Measurements from ENCODE around the gene WRAP73. TPM values are rescaled to one million over a fixed set of nuclear protein-coding genes. Genes with fewer than 3 reads are reported as not detected.

The WRAP73 gene
- total RNA-seq, 1 donor from 2014 or later: 14.4 TPM

DNA sequence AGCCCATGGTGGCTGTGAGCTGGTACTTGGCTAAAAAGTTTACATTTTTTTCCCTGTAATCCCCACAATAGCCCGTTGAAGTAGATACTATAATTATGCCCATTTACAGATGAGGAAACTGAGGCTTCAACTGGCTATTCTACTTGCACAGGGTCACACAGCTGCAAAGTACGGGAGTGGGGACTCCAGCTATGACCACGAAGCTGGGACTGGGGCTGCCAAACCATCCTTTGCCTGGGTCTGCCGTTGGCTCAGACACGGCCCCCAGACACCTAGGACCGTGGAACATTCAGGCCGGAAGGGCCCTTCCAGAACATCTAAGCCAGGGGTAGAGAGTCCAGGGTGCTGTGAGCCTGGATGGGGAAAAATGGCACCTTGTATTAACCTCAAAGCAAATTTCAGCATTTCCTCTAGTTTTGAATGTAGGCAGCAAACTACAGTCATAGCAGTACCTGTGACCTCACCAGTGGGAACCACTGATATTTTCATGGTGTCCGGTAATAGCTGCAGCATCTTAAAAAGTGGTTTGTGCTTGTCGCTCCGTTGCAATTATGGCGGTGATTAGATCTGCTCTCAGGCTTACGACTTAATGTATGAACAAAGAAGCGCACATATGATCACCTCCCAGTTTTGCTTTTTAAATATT is 6.7 kb upstream of the WRAP73 start:
- H3K9me3 ChIP-seq: no peaks in the 10 kb centered on the region
- H3K36me3 ChIP-seq: no peaks in the 10 kb centered on the region
- H3K4me3 ChIP-seq: no peak overlapping the region
- H3K27me3 ChIP-seq: peaks cover 15% of the 10 kb centered on the region
- TF ChIP-seq, protein P1, sequence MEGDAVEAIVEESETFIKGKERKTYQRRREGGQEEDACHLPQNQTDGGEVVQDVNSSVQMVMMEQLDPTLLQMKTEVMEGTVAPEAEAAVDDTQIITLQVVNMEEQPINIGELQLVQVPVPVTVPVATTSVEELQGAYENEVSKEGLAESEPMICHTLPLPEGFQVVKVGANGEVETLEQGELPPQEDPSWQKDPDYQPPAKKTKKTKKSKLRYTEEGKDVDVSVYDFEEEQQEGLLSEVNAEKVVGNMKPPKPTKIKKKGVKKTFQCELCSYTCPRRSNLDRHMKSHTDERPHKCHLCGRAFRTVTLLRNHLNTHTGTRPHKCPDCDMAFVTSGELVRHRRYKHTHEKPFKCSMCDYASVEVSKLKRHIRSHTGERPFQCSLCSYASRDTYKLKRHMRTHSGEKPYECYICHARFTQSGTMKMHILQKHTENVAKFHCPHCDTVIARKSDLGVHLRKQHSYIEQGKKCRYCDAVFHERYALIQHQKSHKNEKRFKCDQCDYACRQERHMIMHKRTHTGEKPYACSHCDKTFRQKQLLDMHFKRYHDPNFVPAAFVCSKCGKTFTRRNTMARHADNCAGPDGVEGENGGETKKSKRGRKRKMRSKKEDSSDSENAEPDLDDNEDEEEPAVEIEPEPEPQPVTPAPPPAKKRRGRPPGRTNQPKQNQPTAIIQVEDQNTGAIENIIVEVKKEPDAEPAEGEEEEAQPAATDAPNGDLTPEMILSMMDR (IDR thresholded peaks at IDR 0.05): no peak
- H3K27ac ChIP-seq: no peak overlapping the region
- DNase-seq (ENCODE audit: low spot score in 2 of 2): no peak
- peaks cover 3 to 12% of the 10 kb centered on the region in 2 donors for H3K4me1 ChIP-seq
- intact Hi-C loops (cut with DNase I): no loop called here

DNA sequence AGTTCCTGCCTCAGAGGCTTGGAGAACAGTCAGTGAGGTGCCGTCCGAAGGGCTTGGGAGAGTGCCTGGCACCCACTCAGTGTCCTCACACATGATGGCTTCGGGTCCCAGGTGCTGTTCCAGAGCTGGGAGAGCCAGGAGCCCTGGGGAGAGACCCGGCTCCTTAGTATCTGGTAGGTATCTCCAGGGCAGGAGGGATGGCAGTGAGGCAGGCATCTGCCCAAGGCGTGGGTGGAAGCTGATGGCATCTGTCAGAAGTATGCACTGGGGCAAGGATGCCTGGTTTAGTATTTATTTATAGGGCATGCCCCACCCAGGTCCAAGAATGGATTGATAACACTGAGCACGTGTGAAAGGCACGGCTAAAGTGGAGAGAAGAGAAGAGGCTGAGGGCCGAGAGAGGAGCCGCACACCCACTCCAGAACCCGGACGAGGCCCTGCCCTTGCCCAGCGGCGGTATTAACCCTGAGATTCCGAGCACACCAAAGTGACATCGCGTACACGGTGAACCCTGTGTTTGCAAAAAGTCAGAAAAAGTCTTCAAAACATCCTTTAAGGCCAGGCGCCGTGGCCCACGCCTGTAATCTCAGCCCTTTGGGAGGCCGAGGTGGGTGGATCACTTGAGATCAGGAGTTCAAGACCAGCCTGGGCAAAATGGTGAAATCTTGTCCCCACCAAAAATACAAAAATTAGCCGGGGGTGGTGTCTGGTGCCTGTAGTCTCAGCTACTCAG is 4.8 kb upstream of the WRAP73 start:
- Histone ChIP-seq H3K9me3 (no peaks in the 10 kb centered on the region), H3K27ac (no peak overlapping the region), H3K27me3 (peaks cover 27% of the 10 kb centered on the region), H3K36me3 (no peaks in the 10 kb centered on the region), H3K4me1 (peaks cover 3 to 28% of the 10 kb centered on the region in 2 donors), H3K4me3 (no peak overlapping the region)
- TF ChIP-seq, protein P1 (IDR thresholded peaks at IDR 0.05): no peak
- no peak for DNase-seq (ENCODE audit: low spot score in 2 of 2)
- intact Hi-C loops (cut with DNase I): no loop called here

DNA sequence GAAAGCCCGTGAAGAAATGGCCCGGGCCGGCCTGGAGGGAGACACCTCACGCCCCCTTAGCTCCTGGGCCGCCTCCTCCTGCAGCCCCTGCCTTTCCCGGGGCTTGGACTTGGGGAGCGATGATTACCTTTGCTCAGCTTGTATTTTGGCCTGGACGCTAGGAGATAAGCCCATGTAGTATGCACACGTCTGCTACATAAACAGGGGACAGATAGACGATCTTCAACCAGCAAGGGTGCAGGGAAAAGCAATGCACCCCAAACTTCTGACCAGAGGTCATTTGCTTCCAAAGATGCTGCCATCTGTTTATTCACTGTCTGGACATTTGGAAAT is 3.3 kb upstream of the WRAP73 start:
- no peak for DNase-seq (ENCODE audit: low spot score in 2 of 2)
- Histone ChIP-seq H3K4me1 (peaks cover 6 to 34% of the 10 kb centered on the region in 2 donors), H3K9me3 (no peaks in the 10 kb centered on the region), H3K36me3 (no peaks in the 10 kb centered on the region), H3K27ac (no peak overlapping the region), H3K27me3 (peaks cover 27% of the 10 kb centered on the region), H3K4me3 (no peak overlapping the region)
- intact Hi-C loops (cut with DNase I): no loop called here
- TF ChIP-seq, protein P1 (IDR thresholded peaks at IDR 0.05): no peak

DNA sequence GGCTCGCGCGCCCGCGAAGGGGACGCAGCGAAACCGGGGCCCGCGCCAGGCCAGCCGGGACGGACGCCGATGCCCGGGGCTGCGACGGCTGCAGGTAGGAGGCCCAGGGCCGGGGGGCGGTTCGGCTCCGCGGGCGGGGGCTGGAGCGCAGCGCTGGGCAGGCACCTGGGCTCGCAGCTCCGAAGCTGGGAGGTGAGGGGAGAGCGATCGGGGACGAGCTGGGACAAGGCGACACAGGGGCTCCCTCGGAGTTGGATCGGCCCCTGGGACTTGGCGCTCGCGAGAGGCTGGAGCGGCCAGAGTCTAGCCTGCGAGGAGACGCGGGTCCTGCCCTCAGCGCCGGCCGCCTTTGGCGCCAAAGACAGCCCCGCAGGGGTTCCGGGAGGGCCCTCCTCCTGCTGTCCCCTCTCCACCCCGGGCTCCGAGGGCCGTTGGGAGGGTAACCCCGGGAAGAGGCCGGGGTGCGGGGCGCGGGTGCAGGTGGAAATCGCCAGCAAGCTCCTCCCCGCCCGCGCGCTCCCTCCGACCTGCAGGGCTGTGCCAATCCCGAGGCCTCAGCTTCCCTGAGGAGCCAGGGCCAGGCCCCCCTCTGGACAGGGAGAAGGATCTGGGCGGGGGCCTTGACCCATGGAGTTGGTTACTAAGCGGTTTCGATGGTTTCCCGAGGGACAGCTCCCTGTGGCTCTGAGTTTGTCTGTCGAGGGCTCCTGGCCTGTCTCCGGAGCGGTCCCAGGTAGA is 2.8 kb upstream of the WRAP73 start:
- Histone ChIP-seq H3K4me3 (peak overlapping the region; percentile 51 to 81), H3K9me3 (no peaks in the 10 kb centered on the region), H3K36me3 (no peaks in the 10 kb centered on the region), H3K27me3 (peaks cover 27% of the 10 kb centered on the region), H3K27ac (no peak overlapping the region), H3K4me1 (peaks cover 6 to 34% of the 10 kb centered on the region in 2 donors)
- DNase-seq (ENCODE audit: low spot score in 2 of 2): no peak
- TF ChIP-seq, protein P1 (IDR thresholded peaks at IDR 0.05): no peak
- intact Hi-C loops (cut with DNase I): no loop called here

DNA sequence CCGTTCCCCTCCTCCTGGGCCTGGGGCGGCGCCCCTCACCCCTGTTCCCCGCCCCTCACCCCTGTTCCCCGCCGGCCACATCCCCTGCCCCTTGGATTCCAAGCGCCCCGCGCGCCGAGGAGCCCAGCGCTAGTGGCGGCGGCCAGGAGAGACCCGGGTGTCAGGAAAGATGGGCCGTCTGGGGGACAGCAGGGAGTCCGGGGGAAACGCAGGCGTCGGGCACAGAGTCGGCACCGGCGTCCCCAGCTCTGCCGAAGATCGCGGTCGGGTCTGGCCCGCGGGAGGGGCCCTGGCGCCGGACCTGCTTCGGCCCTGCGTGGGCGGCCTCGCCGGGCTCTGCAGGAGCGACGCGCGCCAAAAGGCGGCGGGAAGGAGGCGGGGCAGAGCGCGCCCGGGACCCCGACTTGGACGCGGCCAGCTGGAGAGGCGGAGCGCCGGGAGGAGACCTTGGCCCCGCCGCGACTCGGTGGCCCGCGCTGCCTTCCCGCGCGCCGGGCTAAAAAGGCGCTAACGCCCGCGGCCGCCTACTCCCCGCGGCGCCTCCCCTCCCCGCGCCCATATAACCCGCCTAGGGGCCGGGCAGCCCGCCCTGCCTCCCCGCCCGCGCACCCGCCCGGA is 2.1 kb upstream of the WRAP73 start, which contains the start of gene TP73:
Gene TP73, plus strand, starts transcription at position 587 of the 618 bp plus-strand sequence. CDS start 29,850 bp downstream, outside the sequence.
- peak within 1 kb of the TSS; percentile 51 to 81 for H3K4me3 ChIP-seq
- intact Hi-C loops (cut with DNase I): no loop called here
- peaks cover 0 to 4% of the 10 kb centered on the region in 2 donors for H3K36me3 ChIP-seq
- no peaks in the 10 kb centered on the region for H3K9me3 ChIP-seq
- DNase-seq (ENCODE audit: low spot score in 2 of 2): no peak
- TF ChIP-seq, protein P1 (IDR thresholded peaks at IDR 0.05): no peak
- H3K27ac ChIP-seq: no peak within 1 kb of the TSS
- H3K27me3 ChIP-seq: peaks cover 27% of the 10 kb centered on the region
- H3K4me1 ChIP-seq: peaks cover 6 to 34% of the 10 kb centered on the region in 2 donors
